MCF 10A (cell line): Measurements from ENCODE around the gene INTS1. TPM values are rescaled to one million over a fixed set of nuclear protein-coding genes. Genes with fewer than 3 reads are reported as not detected.
A peak's percentile ranks its signal among the peaks of the same experiment; 100 is the strongest.

Experiments
- BruUV-seq: library from RNA; stranded (reverse); fragments of 400-500 nt; replicated peaks from 2 replicates; lab custom pipeline; 2021; lab: Mats Ljungman, UMichigan
- CTCF ChIA-PET: fragments of 300-600 bp; sonication (Branson Sonifier 250); formaldehyde crosslinking; extraction: SDS; loops from one replicate; lab custom pipeline; 2021; ENCODE audit warnings: antibody characterized with exemption, inconsistent platforms; lab: Yijun Ruan, JAX
- POLR2A ChIA-PET: fragments of 300-600, 350-650 bp; sonication (Branson Sonifier 250); formaldehyde crosslinking; extraction: SDS; loops from one replicate; lab custom pipeline; 2020; ENCODE audit warnings: antibody characterized with exemption, inconsistent platforms; lab: Yijun Ruan, JAX
- DNase-seq: peaks from one replicate; pipeline ENCODE4 v3.0.0-alpha.2; 2018; ENCODE audit not compliant: unreplicated experiment
- H3K27ac Mint-ChIP-seq: one replicate; pipeline ENCODE4 v1.8.0; 2022; ENCODE audit warnings: mild to moderate bottlenecking, low read depth, mixed read lengths; ENCODE audit not compliant: unreplicated experiment
- H3K27me3 Mint-ChIP-seq: one replicate; pipeline ENCODE4 v1.8.0; 2022; ENCODE audit warnings: mixed read lengths; ENCODE audit not compliant: insufficient read depth, unreplicated experiment
- H3K36me3 Mint-ChIP-seq: one replicate; pipeline ENCODE4 v1.8.0; 2022; ENCODE audit warnings: mild to moderate bottlenecking, moderate library complexity, mixed read lengths; ENCODE audit not compliant: insufficient read depth, unreplicated experiment
- H3K4me1 Mint-ChIP-seq: one replicate; pipeline ENCODE4 v1.8.0; 2022; ENCODE audit warnings: mixed read lengths; ENCODE audit not compliant: insufficient read depth, unreplicated experiment
- H3K4me3 Mint-ChIP-seq: one replicate; pipeline ENCODE4 v1.8.0; 2022; ENCODE audit warnings: mild to moderate bottlenecking, moderate library complexity, mixed read lengths; ENCODE audit not compliant: unreplicated experiment
- H3K9me3 Mint-ChIP-seq: one replicate; pipeline ENCODE4 v1.8.0; 2022; ENCODE audit warnings: mixed read lengths; ENCODE audit not compliant: unreplicated experiment
- intact Hi-C: fragments of 100-400 bp; cut with micrococcal nuclease; formaldehyde crosslinking; loops from 2 replicates; pipeline ENCODE4 v1.14.1; 2022
- total RNA-seq: library from RNA; stranded (reverse); gene quantifications from 2 replicates; pipeline ENCODE4 v1.2.3, GENCODE V29; 2022
- TF ChIP-seq, protein P1 (sequence below): fragments of 200-600 bp; IDR thresholded peaks from one replicate; pipeline ENCODE4 v1.8.0; 2022; ENCODE audit warnings: antibody characterized with exemption, mild to moderate bottlenecking; ENCODE audit not compliant: unreplicated experiment

Gene INTS1
- total RNA-seq, 1 experiment from 2014 or later: 86.3 TPM

DNA sequence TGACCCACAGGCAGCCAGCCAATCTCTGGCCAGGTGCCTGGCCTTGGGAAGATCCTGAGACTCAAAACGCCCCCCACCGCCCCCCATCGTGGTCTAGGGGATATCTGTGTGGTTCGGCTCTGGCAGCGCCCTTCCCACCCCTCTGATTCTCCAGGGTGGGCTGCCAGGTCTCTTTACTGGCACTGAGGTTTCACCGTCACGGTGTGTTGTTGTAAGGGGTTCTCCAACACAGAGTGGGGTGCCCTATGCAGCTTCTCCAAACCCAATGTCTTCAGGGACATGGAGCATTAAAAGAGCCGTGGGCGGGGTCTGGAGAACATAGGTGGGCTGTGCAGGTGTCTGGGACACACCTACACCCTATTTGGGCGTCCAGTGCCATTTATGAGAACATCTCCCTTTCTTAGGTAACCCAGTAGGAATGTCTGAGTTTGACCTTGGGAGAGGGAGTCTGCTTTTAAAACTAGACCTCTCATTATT lies 27.8 kb upstream of the INTS1 start:
- H3K4me1 Mint-ChIP-seq: peaks cover 12% of the 10 kb centered on the region
- peak; percentile 39 for DNase-seq
- H3K27me3 Mint-ChIP-seq: no peaks in the 10 kb centered on the region
- TF ChIP-seq, protein P1, sequence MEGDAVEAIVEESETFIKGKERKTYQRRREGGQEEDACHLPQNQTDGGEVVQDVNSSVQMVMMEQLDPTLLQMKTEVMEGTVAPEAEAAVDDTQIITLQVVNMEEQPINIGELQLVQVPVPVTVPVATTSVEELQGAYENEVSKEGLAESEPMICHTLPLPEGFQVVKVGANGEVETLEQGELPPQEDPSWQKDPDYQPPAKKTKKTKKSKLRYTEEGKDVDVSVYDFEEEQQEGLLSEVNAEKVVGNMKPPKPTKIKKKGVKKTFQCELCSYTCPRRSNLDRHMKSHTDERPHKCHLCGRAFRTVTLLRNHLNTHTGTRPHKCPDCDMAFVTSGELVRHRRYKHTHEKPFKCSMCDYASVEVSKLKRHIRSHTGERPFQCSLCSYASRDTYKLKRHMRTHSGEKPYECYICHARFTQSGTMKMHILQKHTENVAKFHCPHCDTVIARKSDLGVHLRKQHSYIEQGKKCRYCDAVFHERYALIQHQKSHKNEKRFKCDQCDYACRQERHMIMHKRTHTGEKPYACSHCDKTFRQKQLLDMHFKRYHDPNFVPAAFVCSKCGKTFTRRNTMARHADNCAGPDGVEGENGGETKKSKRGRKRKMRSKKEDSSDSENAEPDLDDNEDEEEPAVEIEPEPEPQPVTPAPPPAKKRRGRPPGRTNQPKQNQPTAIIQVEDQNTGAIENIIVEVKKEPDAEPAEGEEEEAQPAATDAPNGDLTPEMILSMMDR: no peak
- peaks cover 16% of the 10 kb centered on the region for H3K36me3 Mint-ChIP-seq
- H3K9me3 Mint-ChIP-seq: no peaks in the 10 kb centered on the region
- ChIA-PET CTCF (interaction anchor here (0.6 to 4.8 kb wide), 2 partner anchors 9 to 24 kb away, joined by 3 to 32 read pairs; partner anchors contain the start of gene TMEM184A), POLR2A (interaction anchor here (0.7 to 7.8 kb wide), 14 partner anchors 10 to 822 kb away, joined by 3 to 118 read pairs (median 4); partner anchors contain the start of genes EIF3B, INTS1, PSMG3 and SUN1)
- peak overlapping the region; percentile 81 for H3K4me3 Mint-ChIP-seq
- BruUV-seq: no TSS peak
- intact Hi-C loops: loop anchor here (1.0 kb wide), 2 partner anchors 24 to 28 kb away; partner anchors contain the start of genes INTS1 and TMEM184A
- H3K27ac Mint-ChIP-seq: peak overlapping the region; percentile 86

DNA sequence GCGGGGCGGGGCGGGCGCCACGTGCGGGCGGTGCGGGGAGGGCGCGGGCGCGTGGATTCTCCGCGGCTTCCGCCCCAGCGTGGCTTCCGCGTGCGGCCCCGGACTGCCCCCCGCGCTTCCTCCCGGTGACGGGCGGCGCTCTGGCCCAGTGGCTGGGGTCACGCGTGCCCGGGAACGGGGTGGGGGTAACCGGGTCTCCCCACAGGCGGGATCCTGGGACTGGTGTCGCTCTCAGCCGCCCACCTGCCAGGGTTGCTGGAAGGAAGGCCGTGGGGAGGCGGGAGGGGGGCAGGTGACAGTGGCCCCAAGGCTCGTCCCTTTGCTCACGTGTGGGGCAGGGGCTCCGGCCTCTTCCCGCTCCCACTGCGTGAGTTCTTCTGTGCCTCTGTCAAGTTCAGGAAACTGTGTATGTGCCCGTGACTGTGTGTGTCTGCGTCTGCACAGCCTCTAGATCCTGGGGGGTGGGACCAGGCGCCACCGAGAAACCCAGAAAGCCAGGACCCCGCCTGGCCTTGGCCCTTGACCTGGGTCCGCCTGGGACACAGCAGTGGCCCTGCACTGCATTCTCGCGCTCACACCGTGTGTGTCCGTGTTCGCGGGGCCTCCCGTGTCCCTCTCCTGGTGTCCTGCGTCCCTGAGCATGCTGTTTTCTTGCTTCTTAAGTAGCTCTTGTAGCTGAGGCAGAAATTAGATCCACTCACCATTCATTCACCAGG lies 27.2 kb upstream of the INTS1 start:
- CTCF ChIA-PET: interaction anchor here (0.6 to 4.8 kb wide), 3 partner anchors 9 to 55 kb away, joined by 3 to 32 read pairs (median 3); partner anchors contain the start of gene TMEM184A
- peaks cover 11% of the 10 kb centered on the region for H3K36me3 Mint-ChIP-seq
- BruUV-seq: no TSS peak
- intact Hi-C loops: no loop called here
- TF ChIP-seq, protein P1: no peak
- H3K27ac Mint-ChIP-seq: peak overlapping the region; percentile 86
- peak overlapping the region; percentile 81 for H3K4me3 Mint-ChIP-seq
- H3K4me1 Mint-ChIP-seq: peaks cover 17% of the 10 kb centered on the region
- H3K9me3 Mint-ChIP-seq: no peaks in the 10 kb centered on the region
- DNase-seq: peak; percentile 41
- POLR2A ChIA-PET: interaction anchor here (0.6 to 7.8 kb wide), 15 partner anchors 10 to 823 kb away, joined by 3 to 118 read pairs (median 4); partner anchors contain the start of genes EIF3B, INTS1, PSMG3 and SUN1
- H3K27me3 Mint-ChIP-seq: no peaks in the 10 kb centered on the region

DNA sequence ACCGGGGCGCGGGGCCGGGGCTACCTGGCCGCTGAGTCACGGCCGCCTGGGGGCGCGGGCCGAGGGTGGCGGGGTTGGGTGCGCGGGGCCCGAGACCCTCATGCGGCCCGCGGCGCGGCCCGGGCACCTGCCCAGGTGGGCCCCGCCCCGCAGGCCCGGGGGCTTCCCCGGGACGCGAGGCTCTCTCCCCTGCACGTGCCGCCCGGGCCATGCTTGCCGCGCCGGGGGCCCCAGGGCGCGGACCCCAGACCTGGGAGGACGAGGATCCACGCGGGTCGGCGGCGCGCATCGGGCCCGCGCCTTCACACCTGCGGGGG lies 26.7 kb upstream of the INTS1 start:
- TF ChIP-seq, protein P1: no peak
- no peak overlapping the region for H3K27ac Mint-ChIP-seq
- no peaks in the 10 kb centered on the region for H3K27me3 Mint-ChIP-seq
- H3K36me3 Mint-ChIP-seq: peaks cover 6% of the 10 kb centered on the region
- ChIA-PET POLR2A (interaction anchor here (0.6 to 7.8 kb wide), 7 partner anchors 18 to 824 kb away, joined by 4 to 118 read pairs (median 14); partner anchors contain the start of genes EIF3B, INTS1 and TMEM184A), CTCF (interaction anchor here (0.7 kb wide), 1 partner anchor 54 kb away, joined by 3 read pairs; no protein-coding TSS in a partner anchor)
- intact Hi-C loops: no loop called here
- DNase-seq: no peak
- BruUV-seq: no TSS peak
- no peaks in the 10 kb centered on the region for H3K9me3 Mint-ChIP-seq
- peak overlapping the region; percentile 81 for H3K4me3 Mint-ChIP-seq
- peaks cover 21% of the 10 kb centered on the region for H3K4me1 Mint-ChIP-seq
